Uterus (tissue), 2 donors: ENCODE data around the gene FAT1.

ENCODE experiments used
- POLR2A ChIP-seq, 2 donors: fragments of 450-650 bp; IDR thresholded peaks; one replicate each; pipeline ENCODE4 v1.6.1; 2016; ENCODE audit warnings: antibody characterized with exemption in 2 of 2, mild to moderate bottlenecking in 1 of 2, moderate library complexity in 1 of 2
- TF ChIP-seq, protein P1 (sequence below), 4 experiments: fragments of 200-600 bp in 2 of 4; fragments of 450-650 bp in 2 of 4; sonication (generic) in 2 of 4; IDR thresholded peaks; one replicate each; pipeline ENCODE4 v1.5.1; 2016 to 2019; ENCODE audit warnings: antibody characterized with exemption in 4 of 4, mild to moderate bottlenecking in 2 of 4, moderate library complexity in 1 of 4

DNA sequence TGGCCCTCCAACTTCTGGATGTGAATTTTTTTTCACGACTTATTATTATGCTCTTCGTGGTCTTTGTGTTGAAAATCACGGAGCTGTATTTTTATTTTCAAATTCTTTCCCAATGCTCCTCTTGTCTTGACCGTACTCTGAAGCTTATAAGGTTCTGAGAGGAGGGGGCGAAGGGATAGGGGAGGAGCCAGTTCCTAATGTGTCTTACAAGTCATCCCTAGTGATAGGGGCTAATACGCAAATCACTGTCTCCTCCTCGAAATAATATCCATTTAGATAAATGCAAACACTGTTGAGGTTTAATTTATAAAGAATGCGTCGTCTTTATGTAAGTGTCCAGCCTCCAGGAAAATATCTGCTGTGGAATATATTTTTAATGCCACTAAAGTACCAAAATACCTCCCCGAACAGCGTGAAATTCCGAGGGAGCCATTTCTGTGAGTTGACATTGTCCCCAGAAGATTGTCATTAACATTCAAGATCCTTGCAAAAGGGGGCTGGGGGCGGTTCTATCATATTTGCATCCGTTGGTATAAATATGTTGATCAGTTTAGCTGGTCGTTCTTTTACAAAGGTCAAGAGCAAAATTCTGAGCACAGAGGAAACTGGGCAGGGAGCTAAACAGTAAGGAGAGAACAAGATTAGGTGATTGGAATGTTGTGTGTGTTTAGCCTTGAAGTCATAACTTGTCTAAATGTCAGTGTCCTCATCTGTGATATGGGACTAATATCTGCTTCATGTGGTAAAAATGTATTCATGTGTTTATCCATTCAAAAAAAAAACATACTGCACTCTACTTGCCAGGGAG, 3.7 kb upstream of the FAT1 start:
- TF ChIP-seq, protein P1, sequence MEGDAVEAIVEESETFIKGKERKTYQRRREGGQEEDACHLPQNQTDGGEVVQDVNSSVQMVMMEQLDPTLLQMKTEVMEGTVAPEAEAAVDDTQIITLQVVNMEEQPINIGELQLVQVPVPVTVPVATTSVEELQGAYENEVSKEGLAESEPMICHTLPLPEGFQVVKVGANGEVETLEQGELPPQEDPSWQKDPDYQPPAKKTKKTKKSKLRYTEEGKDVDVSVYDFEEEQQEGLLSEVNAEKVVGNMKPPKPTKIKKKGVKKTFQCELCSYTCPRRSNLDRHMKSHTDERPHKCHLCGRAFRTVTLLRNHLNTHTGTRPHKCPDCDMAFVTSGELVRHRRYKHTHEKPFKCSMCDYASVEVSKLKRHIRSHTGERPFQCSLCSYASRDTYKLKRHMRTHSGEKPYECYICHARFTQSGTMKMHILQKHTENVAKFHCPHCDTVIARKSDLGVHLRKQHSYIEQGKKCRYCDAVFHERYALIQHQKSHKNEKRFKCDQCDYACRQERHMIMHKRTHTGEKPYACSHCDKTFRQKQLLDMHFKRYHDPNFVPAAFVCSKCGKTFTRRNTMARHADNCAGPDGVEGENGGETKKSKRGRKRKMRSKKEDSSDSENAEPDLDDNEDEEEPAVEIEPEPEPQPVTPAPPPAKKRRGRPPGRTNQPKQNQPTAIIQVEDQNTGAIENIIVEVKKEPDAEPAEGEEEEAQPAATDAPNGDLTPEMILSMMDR (IDR thresholded peaks at IDR 0.05) = no peak
- TF ChIP-seq POLR2A (IDR thresholded peaks at IDR 0.05) = no peak
